Measurements from ENCODE around the gene UBAP2. TPM values are rescaled to one million over a fixed set of nuclear protein-coding genes. Genes with fewer than 3 reads are reported as not detected.

The UBAP2 gene
- total RNA-seq, 1 experiment from 2014 or later: 60.8 TPM

DNA sequence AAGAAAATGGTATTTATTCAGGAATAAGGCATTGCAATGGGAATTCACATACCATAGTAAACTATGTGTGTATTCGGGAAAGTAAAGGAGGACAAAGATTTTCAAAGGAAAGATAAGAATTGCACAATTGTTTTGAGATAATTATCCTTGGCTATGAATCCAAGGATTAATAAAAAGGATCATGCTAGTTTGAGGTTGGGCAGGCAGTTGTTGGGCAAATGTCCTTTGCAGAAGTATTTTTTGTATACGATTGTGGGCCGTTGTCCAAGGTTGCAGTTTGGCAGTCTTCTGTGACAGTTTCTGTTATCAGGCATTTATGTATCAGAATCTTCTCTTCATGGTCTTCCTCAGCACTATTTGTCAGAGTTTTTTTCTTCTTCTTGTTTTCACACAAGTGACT is 10.6 kb upstream of the UBAP2 start:
- no peak for TF ChIP-seq CTCF (conservative IDR thresholded peaks at IDR 0.05)
- no peaks in the 10 kb centered on the region for H3K23me2 ChIP-seq (ENCODE audit: insufficient read length, low read depth, low read length, poor library complexity, severe bottlenecking)
- no peaks in the 10 kb centered on the region for H3K27me3 Mint-ChIP-seq (ENCODE audit: low read depth)
- H3K79me1 ChIP-seq (ENCODE audit: insufficient read depth, low read depth, low read length, poor library complexity, severe bottlenecking): no peaks in the 10 kb centered on the region
- no peak overlapping the region for H2AK5ac ChIP-seq (ENCODE audit: insufficient read length, low read length)
- no peaks in the 10 kb centered on the region for H3K9me3 ChIP-seq (ENCODE audit: control insufficient read depth, low read depth, low read length)
- H3K4ac ChIP-seq (ENCODE audit: low read depth, low read length): no peak overlapping the region
- H4K91ac ChIP-seq (ENCODE audit: insufficient read length, low read depth, low read length): no peak overlapping the region
- no peak overlapping the region for H3K18ac ChIP-seq (ENCODE audit: insufficient read length, low read depth, low read length)
- no peak overlapping the region for H4K5ac ChIP-seq (ENCODE audit: insufficient read length, low read depth, low read length)
- no peaks in the 10 kb centered on the region for H3K36me3 Mint-ChIP-seq (ENCODE audit: insufficient read depth in 1 of 3, low read depth in 3 of 3)
- H2BK120ac ChIP-seq (ENCODE audit: low read depth, low read length, poor library complexity, severe bottlenecking): no peak overlapping the region
- no peak overlapping the region for H4K8ac ChIP-seq (replicated peaks; ENCODE audit: insufficient read length, low read depth, low read length)
- H3K9me3 Mint-ChIP-seq: no peaks in the 10 kb centered on the region
- no peaks in the 10 kb centered on the region for H4K20me1 ChIP-seq (ENCODE audit: control insufficient read depth, insufficient read depth, insufficient read length)
- no peak overlapping the region for H3K27ac Mint-ChIP-seq
- no peak overlapping the region for H2BK20ac ChIP-seq (ENCODE audit: low read depth, low read length, poor library complexity, severe bottlenecking)
- no peaks in the 10 kb centered on the region for H3K4me1 ChIP-seq (ENCODE audit: insufficient read depth, low read length)
- no peak overlapping the region for H3K4me2 ChIP-seq (ENCODE audit: insufficient read depth, insufficient read length, low read length)
- H3K14ac ChIP-seq (ENCODE audit: insufficient read depth, low read length): no peak overlapping the region
- H3K79me2 ChIP-seq (ENCODE audit: insufficient read depth, low read length): no peaks in the 10 kb centered on the region
- H2BK5ac ChIP-seq (ENCODE audit: insufficient read length, low read length): no peak overlapping the region
- no peak overlapping the region for H3K9ac ChIP-seq (ENCODE audit: extremely low read depth, insufficient read length, low read length)
- no peak overlapping the region for H3K56ac ChIP-seq (ENCODE audit: insufficient read length, low read depth, low read length)
- no peak for DNase-seq
- no peak overlapping the region for H2BK12ac ChIP-seq (ENCODE audit: insufficient read length, low read depth, low read length)
- WGBS (ENCODE audit: extremely low coverage, insufficient read length, low lambda C conversion rate): no CpG with 5 or more reads among the region's 3 CpGs
- no peak overlapping the region for H3K23ac ChIP-seq (ENCODE audit: insufficient read length, low read depth, low read length)
- H3K27ac ChIP-seq (ENCODE audit: insufficient read length, low read depth, low read length): no peak overlapping the region
- no peak overlapping the region for H2AFZ ChIP-seq (ENCODE audit: low read length)
- H3K4me3 Mint-ChIP-seq: no peak overlapping the region
- no peak overlapping the region for H2BK15ac ChIP-seq (ENCODE audit: low read depth, low read length)
- no peaks in the 10 kb centered on the region for H3K4me1 Mint-ChIP-seq
- no peak overlapping the region for H3T11ph ChIP-seq (ENCODE audit: low read length)
- no peaks in the 10 kb centered on the region for H3K27me3 ChIP-seq (ENCODE audit: insufficient read depth, low read length)

Measured in H9 (cell line).